Embryonic facial prominence (tissue), 1 donor: ENCODE measurements around the gene C1orf122.
A peak's percentile ranks its signal among the peaks of the same experiment; 100 is the strongest.
"Not testable (repeated sequence)": the region's sequence is repeated elsewhere in the genome, so short reads cannot be mapped to it uniquely, and the experiment has no call there.

Experiments used
- DNase-seq: peaks from one replicate; pipeline ENCODE4 v3.0.0-alpha.2; 2016; ENCODE audit errors: extremely low spot score

C1orf122 gene

GRCh38 chr1:37807555-37808368 lies at the start of gene C1orf122, which contains the start of gene YRDC:
C1orf122 (plus strand) TSS chr1:37807790; CDS start chr1:37808405, 615 bp downstream.
YRDC (minus strand) TSS chr1:37808208; CDS start chr1:37808180, 28 bp downstream.
- DNase-seq, result peak; percentile 78

GRCh38 chr1:37759451-37759850 lies 48.1 kb upstream of the C1orf122 start:
- DNase-seq, result no peak

GRCh38 chr1:37761416-37762095 lies 46.0 kb upstream of the C1orf122 start:
- DNase-seq, result no peak

DNA sequence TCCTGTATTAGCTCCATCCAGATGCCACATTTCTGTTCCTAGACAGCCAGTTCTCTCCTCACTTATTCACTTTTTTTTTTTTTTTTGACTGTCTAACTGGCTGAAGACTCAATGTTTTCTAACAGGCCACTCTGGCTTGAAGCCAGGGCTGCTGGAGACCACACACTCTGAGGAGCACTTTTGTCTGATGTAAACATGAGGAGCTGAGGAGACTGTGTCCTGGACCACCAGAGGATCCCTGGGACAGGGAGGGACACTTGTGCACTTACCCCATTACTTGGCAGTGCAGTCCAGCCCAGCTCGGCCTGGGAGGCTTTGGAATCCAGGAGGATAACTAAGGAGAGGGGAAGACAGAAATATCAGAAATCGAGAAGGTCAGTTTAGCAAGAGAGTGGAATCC lies 45.1 kb upstream of the C1orf122 start:
- DNase-seq, result no peak

- DNase-seq, result no peak
These were observed 43.7 kb upstream of the C1orf122 start for GRCh38 chr1:37763791-37764413.

- DNase-seq, result peak; percentile 61
These were observed 43.2 kb upstream of the C1orf122 start for GRCh38 chr1:37764414-37764825.

DNA sequence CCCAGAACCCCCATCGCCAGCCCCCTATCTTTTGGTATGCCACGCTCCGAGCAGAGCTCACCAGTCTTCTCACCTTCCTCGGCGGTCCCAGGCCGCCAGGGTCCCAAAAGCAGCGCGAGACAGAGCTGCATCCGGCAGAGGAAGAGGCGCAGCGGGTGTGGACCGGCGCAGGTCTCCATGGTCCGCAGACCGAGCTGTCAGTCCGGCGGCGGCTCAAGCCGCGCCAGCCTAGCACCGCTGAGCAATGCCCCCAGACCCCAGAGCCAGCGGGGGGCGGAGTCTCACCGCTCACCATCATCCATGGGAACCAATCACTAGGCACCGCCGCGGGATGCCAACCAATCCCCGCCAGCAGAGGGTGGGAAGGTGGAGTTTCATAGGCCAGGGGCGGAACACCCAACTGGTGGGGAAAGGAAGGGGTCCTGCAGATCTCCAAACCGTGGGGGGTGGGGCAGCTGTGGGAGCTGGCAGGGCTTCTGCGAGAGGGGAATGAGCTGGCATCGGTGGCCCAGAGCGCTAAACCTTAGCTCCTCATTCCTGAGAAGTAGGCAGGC lies 42.6 kb upstream of the C1orf122 start, which contains the start of gene EPHA10:
Gene EPHA10, minus strand, starts transcription at position 233 of the 554 bp plus-strand sequence. Its CDS starts 54 bp downstream, at position 179.
- no peak for DNase-seq

DNA sequence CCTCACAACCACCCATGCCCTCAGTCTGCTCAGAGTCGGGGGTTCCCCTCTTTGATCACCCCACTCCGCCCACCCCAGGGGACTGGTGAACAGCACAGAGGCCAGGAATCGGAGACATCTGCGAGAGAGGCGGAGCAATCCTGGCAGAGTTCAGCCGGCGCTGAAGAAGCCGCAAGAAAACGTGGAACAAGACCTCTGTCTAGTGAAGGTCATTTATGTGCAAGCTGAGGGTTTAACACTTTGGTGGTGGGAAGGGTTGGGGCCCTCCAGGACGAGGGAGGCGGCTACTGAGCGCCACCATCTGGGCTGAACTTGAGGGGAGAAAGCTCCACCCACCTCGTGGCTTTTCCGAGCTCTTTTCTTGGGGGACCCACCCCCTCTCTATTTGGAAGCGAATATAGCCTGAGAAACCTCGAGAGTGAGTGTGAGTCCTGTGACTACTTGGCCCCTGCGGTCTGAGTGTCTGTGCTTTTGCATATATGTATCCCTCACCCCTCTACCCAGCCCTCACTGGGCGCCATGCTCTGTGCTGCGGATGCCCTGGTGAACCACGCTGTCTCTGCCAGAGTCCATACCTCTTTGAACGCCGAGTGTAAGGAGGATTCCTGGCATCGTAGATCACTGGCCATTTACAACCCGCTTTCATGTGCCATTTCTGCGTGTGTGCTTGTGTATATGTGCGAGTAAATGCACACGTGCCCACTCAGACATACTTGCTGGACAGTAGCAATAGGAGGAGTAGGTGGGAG lies 41.5 kb upstream of the C1orf122 start:
- no peak for DNase-seq

DNA sequence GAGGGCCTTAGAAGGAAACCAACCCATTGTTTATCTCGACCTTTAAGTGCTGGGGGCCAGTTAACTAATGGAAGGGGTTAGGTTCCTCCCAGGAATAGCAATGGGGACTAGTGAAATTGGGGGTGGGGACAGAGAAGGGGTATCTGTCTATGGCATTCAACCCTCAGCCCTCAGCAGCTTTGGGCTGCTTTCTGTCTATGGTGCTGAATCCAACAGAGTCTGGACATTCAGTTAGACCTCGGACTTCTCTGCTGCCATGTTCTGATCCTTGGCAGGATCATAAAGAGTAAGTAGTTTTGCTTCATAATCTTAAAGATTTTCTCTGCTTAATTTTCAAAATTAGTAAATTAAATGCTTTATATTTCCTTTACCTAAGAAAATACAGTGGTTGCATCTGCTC lies 40.1 kb upstream of the C1orf122 start:
- no peak for DNase-seq

- DNase-seq, result not testable (repeated sequence)
These were observed 36.1 kb upstream of the C1orf122 start for GRCh38 chr1:37771440-37771839.

DNA sequence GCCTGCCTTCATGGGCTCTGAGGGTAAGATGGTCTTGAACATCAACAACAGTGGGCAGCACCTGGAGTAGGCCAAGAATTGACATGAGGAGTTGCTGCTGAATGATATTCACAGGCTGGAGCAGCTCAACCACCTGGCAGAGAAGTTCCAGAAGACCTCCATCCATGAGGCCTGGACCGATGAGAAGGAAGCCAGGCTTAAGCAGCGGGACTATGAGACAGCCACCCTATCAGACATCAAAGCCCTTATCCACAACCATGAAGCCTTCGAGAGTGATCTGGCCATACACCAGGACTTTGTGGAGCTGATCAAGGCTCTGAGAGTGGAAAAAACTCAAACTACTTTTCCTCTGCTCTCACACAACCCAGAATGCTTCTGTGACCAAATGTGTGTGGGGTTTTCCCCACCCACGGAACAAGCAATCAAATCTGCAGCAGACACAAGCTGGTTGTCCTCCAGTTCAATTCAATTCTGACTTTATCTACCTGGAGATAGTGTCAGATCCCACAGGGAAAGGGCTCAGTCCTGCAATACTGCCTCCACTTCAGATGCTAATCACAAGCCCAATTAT lies 30.6 kb upstream of the C1orf122 start:
- DNase-seq, result no peak

- DNase-seq, result no peak
These were observed 28.9 kb upstream of the C1orf122 start for GRCh38 chr1:37778654-37779053.

GRCh38 chr1:37782491-37782890 lies 25.1 kb upstream of the C1orf122 start:
- DNase-seq, result no peak

DNA sequence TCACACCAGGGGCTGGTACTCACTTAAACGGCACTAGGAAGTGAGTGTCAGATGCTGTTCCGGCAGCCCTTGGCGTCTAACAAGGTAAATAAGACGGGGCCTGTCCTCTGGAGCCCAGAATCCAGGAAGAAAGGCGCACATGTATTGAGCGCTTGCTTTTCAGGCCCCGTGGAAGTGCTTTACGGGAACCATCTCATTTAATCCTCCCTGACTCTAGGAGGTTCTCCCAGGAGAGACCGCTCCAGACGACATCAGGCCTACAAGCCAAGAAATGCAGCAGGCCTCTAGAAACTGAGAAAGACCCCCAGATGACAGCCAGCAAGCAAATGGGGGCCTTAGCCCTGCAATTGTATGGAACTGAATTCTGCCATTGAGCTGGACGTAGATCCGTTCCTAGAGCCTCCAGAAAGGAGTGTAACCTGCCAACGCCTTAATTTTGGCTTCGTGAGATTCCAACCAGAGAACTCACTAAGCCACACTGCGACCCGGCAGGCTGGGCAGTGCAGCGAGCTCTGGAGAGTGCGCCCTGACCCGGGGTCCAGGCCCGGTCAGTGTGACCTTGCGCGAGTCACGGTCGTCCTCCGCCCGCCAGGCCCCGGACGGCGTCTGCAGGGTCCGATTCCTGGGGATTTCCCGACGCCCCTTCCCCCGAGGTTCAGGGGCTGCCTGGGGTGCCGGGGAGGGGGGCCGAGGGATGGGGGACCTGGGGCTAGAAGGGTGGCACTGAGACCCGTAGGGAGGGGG lies 14.5 kb upstream of the C1orf122 start:
- no peak for DNase-seq

DNA sequence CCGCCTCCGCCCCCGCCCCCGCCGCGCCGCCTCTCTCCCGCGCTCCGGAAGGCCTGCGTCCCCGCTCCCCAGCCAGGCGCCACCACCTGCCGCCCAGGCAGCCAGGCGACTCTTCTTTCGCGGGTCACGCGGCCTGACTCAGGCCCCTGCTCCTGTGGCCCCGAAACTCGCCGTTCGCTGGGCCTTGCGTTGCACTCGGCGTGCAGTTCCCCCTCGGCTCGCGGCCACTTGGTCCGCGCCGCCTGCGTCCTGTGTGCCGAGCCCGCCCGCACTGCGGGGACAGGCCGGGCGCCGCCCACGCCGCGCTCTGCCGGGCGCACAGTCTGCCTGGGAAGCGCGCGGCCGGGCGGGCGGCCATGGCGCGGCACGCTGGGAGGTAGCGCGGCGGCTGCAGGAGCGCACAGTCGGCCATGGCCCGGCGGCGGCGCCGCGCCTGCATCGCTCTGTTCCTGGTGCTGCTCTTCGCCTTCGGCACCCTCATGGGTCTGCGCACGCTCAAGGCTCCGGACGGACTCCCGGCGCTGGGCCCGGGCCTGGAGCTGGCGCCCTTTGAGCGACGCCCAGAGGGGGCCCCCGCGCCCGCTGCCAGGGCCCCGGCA lies 13.7 kb upstream of the C1orf122 start, which contains the start of gene MANEAL:
Gene MANEAL, plus strand, starts transcription at position 75 of the 599 bp plus-strand sequence. Its CDS starts 336 bp downstream, at position 411.
- DNase-seq, result no peak

DNA sequence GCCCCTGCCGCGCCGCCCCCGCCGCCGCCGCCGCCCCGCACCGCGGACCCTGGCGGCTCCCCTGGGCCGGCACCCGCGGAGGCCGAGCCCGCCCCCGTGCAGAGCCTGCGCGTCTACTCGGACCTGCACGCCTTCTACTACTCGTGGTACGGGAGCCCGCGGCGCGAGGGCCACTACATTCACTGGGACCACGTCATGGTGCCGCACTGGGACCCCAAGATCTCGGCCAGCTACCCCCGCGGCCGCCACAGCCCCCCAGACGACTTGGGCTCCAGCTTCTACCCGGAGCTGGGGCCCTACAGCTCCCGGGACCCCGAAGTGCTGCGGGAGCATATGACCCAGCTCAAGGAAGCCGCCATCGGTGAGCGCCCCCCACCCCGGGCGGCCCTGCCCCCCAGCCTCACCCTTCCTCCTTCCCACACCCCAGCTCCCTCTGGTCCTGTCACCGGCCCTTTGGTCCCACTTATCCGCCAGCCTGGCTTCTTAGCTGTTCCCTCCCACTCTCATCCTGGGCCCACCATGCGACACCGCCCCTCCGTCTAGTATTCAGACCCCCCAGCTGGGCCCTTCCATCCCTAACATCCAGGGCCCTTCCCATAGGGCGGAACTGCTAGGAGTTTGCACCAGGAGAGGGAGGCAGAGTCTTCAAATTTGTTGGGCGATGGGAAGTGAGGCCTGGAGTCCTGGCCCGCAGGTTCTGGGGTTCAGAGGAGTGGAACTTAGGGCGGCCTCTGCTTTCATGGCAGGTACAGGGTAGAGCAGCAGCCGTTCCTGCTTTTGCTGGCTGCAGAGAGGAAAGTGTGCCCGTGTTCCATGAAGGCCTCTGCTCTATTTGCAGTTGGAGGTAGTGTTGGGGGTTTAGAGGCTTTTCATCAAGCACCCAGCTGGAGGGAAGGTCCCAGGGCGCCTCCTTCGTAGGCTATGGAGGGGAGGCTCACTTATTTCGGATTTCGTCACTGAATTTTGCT lies 12.9 kb upstream of the C1orf122 start:
- DNase-seq, result no peak

GRCh38 chr1:37795340-37796125 lies 12.1 kb upstream of the C1orf122 start:
- no peak for DNase-seq
